Raji (cell line): ENCODE data around the gene E2F3.
A peak's percentile ranks its signal among the peaks of the same experiment; 100 is the strongest.

ENCODE experiments used
- POLR2A ChIP-seq: IDR thresholded peaks from 2 replicates; pipeline ENCODE4 v1.6.1; 2011; ENCODE audit warnings: low read depth, low read length, control low read depth; ENCODE audit not compliant: insufficient read depth

Gene E2F3

GRCh38 chr6:20386218-20386617 is 15.5 kb upstream of the E2F3 start:
- no peak for TF ChIP-seq POLR2A

- no peak for TF ChIP-seq POLR2A
Observed at GRCh38 chr6:20389066-20389465, 12.6 kb upstream of the E2F3 start.

- TF ChIP-seq POLR2A, result no peak
Observed at GRCh38 chr6:20393297-20393696, 8.4 kb upstream of the E2F3 start.

GRCh38 chr6:20399518-20399917 is 2.2 kb upstream of the E2F3 start:
- TF ChIP-seq POLR2A, result no peak

GRCh38 chr6:20400456-20401204 is 1.0 kb upstream of the E2F3 start:
- no peak for TF ChIP-seq POLR2A

- no peak for TF ChIP-seq POLR2A
Observed at GRCh38 chr6:20402092-20402341, 338 bp downstream of the E2F3 start.

GRCh38 chr6:20402342-20403069 is 827 bp downstream of the E2F3 start:
- no peak; the same call in none of the 2 replicates for TF ChIP-seq POLR2A

GRCh38 chr6:20403070-20403765 is 1.5 kb downstream of the E2F3 start:
- TF ChIP-seq POLR2A, result peak; percentile 75

GRCh38 chr6:20403766-20404640 is 2.3 kb downstream of the E2F3 start:
- TF ChIP-seq POLR2A, result 0 out of 2 replicates have a peak, but pooled peaks have one; percentile 10

GRCh38 chr6:20404641-20405032 is 3.0 kb downstream of the E2F3 start:
- TF ChIP-seq POLR2A, result 0 out of 2 replicates have a peak, but pooled peaks have one; percentile 7

- TF ChIP-seq POLR2A, result no peak
Observed at GRCh38 chr6:20408851-20409250, 7.2 kb downstream of the E2F3 start.

- TF ChIP-seq POLR2A, result no peak
Observed at GRCh38 chr6:20409427-20409971, 7.8 kb downstream of the E2F3 start.

- TF ChIP-seq POLR2A, result no peak
Observed at GRCh38 chr6:20411544-20411943, 9.9 kb downstream of the E2F3 start.

- TF ChIP-seq POLR2A, result no peak
Observed at GRCh38 chr6:20411953-20412681, 10.4 kb downstream of the E2F3 start.
